DMS 273 (cell line): ENCODE data around the gene ACP4.

Experiments used
- DNase-seq: peaks from one replicate; lab custom pipeline; 2025; ENCODE audit not compliant: unreplicated experiment; lab: John Stamatoyannopoulos, UW

The ACP4 gene

DNA sequence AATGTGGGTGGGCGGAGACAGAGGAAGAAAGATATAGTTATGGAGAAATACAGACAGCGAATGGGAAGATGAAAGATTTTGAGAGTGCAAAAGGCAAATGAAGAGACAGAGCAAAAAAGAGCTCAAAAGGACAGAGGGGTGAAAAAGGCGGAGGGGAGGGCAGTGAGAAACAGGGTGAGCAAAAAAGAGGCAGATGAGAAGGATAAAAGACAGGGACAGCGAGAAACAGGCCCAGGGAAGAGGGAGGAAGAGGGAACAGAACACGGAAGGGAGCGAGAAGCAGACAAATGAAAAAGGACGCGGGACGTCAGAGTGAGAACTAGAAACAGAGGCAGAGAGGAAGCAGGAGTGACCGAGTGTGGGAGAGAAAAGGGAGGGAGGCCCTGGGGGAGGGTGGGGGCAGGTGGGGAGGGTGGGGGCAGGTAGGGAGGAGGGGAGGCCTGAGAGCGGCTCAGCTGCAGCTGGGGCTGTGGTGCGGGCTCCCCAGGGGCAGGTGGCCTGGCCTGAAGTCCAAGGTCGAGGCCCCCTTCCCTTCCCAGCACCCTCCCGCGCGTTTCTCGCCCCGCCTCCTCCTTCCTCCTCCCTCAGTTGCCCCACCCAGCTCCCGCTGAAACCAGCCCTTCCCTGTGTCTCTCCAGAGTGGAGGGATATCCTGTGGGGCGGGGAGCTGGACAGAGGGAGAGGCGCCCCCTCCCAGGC lies 30.5 kb downstream of the ACP4 start:
- DNase-seq = no peak

DNA sequence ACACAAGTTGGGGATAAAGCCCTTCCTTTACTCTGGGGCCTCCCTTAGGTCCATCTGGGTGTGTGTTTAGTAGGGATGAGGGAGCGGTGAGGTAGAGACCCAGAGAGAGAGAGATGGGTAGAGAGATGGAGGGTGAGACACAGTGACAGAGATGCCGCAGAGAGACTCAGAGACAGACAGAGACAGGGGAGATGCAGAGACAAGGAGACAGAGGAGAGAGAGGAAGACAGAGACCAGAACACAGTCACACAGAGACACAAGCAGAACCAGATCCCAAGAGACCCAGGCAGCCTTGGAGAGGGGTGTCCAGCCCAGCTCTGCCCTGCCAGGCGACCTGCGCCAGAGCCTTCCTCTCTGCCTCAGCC lies 31.0 kb downstream of the ACP4 start:
- DNase-seq = no peak

DNA sequence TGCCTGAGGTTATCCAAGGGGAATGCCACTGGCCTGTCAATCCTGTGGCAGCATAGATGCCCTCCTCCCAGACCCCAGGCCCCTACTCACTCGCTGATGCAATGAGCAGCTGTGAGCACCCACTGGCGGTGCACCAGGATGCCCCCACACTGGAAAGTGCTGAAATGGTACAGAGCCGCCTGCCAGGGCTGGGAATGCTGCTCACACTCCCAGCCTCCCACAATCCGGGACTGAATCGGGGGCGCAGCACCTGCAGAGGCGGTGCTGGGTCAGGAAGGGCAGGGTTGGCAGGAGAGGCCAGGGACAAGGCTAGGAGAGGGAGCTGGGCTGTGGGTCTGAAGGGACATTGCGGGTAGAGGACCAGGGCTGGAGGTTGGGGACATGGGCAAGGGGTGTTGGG lies 31.4 kb downstream of the ACP4 start:
- no peak for DNase-seq

DNA sequence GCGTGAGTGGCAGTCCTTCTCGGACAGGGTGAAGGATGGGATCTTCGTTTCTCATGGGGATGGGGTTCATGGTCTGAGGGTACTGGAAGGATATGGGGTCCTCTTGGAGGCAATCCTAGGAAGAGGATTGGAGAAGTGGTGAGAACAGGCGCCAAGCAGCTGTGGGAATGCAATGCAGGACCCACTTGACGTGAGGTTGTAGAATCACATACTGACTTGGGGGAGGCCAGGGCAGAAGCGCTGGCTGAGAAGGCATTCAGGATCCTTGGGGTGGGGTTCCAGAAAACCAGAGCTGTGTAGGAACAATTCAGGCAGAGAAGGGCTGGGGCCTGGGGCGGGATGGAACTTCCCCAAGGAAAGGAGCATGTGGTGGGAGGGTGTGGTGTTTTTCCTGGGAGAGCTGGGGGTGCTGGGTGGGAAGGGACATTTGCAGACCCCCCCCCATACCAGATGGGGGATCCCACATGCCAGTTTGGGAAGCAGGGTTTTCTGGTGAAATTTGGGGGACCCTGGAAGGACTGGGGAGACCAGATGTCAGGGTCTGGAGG lies 32.5 kb downstream of the ACP4 start:
- no peak for DNase-seq

DNA sequence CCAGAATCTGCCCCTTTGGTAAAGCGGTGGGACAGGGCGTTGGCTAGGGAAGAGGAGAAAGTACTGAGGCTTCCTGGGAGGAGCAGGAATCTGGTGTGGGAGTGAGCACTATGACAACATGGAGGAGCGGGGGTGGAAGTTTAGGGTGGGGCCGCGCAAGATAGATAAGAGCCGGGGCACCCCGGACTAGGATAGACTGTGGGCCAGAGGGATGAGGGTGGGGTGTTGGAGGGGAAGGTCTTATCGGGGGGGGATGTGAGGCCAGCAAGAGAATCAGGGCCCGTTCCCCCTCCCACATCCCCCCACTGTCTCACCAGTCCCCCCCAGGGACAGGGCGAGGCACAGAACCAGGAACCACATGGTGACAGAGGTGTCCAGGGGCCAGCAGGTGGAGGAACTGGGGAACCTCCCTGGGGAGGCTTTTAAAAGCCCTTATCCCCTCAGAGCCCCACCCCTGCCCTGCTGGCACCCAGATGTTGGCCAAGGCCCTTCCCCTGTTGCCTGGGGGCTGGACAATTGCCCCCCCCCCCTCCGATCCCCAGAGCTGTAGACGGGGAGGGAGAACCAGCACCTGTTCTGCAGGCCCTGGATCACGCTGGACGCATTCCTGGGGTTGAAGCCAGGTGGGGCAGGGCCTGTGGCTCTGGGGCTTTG lies 33.3 kb downstream of the ACP4 start, which contains the start of gene KLK1:
KLK1 (minus strand) TSS at position 399 of the 654 bp plus-strand sequence; CDS start at position 360, 39 bp downstream.
- no peak for DNase-seq

DNA sequence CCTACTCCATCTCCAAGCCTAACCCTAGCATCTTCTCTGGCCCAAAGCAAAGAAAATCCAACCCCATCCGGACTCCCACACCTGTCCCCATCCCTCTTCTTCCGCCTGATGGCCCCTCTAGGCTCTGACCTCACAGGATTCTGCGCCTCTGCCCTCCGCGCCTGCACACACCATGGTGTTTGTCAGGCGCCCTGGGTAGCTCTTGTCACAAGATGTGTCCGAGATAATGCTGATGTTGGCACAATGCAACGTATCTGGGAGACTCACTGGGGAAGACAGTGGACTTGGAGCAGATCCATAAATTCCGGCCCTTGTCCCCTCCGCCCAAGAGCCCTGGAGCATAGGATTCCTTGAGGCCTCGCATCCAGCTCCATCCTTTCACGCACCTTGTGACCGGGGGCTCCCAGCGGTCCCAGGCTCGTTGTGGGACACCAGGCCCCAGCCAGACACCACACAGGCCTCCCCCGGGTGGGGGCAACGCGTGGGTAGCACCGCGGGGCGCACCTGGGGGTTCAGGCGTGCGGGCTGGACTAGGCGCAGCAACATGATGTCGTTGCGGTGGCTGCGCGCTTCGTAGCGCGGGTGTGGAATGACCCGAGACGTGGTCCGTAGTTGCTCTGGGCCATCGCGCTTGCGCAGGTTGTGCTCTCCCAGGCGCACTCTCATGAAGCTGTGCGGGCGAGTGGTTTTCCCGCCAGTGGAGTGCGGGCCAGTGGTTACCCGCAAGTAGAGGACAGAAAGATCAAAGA lies 36.5 kb downstream of the ACP4 start:
- DNase-seq = no peak

DNA sequence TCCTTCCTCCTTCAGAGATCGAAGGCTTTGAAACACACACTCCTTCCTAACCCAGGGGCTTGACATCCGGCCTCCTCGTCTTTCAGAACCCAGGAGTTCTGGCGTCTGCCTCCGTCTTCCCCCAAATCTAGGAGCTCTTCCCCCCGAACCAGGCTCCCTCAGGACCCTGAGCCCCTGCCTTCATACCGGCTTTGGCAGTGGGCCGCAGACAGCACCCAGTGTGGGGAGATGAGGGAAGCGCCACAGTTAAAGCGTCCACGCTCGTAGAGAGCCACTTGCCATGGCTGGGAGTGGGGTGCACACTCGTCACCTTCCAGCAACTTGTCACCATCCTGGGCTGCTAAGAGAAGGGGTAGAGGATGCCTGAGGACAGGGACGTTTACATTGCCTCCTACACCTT lies 37.3 kb downstream of the ACP4 start:
- DNase-seq = no peak

DNA sequence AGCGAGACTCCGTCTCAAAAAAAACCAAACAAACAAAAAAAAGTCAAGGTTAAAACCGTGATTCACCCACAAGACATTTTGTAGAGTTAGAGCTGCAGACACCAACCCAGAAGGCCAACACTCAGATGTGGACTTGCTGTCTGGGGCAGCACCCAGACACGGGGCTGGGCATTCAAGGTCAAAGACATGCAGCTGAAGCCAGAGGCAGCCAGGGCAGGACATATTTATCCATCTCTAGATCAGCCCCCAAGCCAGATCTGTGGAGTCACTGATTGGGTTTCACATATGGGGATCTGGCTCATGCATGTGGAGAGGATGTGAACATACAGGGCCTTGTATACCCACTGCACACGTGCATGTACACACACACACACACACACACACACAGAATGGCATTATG lies 39.6 kb downstream of the ACP4 start:
- DNase-seq = no peak

DNA sequence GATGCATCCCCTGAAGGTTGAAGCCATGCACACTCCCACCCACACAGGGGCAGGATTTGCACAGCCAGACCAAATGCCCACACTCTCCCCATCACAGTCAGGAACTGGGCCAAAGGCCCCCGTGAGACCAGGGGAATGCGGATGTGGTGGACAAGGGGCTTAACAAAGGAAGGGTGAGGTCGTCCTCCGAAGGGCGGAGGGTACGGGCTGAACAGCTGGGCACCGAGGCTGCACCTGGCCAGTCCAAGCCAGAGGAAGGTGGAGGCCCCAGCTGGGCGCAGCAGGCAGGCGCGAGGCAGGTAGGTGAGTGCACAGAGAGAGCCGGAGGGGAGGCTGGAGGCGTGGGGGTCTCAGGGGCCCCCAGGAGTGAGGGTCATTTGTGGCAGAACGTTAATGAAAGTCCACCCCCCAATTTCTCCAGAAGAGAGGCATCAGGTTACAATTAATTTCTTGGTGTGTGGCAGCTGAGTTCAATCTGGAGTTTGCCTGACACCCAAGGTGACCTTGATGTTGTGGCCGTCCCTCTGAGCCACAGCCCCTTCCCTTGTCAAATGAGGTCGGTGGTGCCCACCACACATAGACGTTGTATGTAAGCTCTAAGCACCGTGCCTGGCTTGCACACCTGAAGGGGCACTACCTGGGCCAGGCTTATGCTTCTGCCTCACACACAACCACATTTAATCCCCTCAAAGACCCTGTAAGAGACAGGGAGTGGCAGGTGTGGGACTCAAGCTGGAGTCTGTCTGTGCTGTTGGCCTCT lies 40.2 kb downstream of the ACP4 start:
- DNase-seq = no peak

DNA sequence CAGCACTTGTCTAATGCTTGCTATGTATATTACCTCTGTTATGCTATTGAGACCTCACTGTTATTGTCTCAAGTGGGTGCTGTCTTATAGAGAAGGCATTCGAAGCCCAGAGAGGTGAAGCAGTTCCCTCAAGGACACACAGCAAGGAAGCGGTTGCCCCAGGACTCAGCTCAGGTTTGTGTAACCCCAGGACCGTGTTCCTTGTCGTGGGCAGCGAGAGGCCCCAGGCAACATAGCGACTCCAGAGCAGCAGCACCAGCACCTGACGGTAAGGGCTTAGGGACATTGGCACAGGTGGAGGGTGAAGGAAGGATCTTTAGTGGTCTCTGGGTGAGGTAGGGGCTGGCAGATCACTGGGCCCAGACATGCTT lies 40.8 kb downstream of the ACP4 start:
- DNase-seq = no peak

DNA sequence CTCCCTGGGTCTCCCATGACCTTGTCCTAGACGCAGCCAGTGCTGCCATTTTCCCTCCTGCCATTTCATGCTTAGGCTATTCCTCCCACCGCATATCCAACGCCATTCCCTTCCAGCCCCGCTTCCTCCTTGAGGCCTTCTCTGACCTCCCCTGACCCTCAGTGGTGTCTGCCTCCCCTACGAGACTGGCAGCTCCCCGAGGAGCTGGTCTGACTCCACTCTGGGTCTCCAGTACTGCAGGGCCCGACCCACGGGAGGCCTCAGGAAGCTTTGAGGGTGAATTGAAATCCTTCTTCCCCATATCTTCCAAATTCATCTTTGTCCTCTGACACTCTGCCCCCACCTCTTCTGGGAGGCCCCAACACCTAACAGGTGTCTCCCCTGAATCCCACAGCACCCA lies 42.5 kb downstream of the ACP4 start:
- no peak for DNase-seq

DNA sequence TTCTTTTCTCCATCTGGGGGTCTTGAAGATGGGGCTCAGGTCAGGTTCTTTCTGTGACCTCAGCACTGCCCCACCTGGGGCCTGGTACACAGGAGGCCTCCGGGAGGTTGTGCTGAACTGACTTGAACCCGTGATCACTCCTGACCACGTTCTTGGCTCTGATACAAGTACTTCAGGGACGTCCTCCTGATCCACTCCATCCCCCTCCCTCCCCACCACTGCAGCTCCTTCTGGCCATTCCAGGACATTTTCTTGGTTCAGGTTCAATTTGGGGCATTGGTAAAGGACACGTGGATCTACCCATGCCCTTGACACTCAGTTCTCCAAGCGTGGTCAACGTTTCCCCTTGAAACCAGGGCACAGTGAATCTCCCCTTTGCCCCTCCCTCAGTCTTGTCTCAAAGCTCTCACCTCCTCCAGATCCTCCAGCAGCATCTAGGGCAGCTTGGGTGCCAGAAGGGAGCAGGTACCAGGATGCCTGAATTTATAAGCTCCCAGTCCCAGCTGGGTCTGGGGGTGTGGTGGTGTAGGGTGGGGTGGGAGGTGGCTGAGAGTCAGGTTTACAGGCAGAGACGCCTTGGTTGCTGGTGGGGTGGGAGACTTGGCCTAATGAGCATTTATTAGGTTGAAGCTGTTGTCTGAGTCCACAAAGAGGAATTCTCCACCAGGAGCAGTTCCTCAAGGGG lies 43.0 kb downstream of the ACP4 start, which contains the start of gene KLK15:
KLK15 (minus strand) TSS at position 458 of the 685 bp plus-strand sequence. CDS start 2,082 bp downstream, outside the sequence.
- no peak for DNase-seq

DNA sequence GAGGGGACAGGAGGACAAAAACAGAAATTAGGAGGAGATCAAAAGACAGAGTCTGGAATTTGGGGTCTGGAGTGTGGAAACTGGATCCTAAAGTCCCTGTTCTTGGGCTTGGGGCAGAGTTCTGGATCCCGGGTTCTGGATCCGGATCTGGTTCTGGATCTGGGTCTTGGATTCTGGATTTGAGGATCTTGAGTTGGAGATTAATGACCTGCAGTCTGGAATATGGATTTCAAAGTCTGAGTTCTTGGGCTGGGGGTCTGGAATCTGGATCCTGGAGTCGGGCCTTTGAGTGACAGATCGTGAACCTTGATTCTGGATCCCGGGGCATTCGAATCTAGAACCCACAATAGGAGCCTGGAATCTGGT lies 43.6 kb downstream of the ACP4 start:
- DNase-seq = no peak

DNA sequence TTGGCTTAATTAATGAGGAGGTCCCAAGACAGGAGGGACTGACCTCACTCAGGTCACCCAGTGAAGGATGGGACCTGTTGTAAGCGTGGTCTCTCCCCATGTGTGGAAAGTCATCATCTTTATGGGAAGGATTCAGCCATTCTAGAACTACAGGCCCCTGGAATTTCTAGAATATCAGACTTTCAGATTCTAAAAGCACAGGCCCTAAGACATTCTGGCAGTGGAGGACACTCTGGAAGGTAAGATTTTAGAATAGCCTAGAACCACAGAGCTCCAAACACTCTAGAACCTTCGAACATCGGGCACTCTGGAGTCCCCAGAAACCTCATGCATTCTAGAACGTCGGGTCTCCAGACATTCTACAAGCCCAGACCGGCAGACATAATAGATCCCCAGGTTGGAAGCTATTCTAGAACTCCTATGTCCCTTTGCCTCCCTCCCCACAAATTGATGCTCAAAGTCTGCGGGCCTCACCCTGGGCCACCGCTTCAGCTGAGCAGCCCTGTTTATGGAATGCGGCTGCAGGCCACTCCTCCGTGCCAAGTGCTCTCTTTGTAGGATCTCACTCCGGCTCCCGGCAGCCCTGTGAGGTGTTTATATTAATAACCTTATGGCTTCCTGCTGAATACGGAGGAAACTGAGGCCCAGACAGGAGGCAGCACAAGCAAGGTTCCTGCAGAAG lies 45.0 kb downstream of the ACP4 start:
- DNase-seq = no peak

DNA sequence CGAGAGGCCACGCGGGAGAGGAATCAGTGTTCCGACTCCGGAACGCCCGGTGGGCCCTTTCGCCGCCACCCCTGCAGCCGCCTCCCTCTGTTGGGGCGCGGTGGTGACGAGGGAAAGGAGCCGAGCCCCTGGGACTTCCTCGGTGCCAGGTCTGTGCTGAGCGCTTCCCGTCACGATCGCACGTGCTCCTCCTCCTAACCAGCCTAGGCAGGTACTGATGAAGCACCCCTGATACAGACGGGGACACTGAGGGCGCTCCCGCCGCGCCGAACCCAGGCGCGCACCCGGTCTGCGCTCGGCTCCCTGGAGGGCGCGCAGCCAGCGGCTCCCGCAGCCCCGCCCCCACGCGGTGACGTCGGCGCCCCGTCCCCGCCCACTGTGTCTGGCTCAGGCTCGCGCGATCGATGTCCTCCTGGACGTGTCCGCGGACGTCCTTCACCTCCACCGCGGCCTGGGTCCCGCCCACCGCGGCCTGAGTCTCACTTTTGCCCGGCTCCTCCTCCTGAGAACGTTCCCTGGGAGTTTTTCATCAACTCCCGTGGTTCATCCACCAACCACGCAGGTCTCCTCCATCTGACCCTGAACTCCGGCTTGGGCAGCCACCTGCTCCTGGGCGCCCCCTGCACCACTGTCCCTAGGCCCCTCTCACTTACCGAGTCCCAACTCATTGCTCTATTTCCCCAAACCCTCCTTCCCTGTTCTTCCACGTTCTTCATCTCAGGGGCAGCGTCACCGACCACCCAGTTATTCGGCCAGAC lies 45.7 kb downstream of the ACP4 start:
- peak; percentile 69 for DNase-seq

DNA sequence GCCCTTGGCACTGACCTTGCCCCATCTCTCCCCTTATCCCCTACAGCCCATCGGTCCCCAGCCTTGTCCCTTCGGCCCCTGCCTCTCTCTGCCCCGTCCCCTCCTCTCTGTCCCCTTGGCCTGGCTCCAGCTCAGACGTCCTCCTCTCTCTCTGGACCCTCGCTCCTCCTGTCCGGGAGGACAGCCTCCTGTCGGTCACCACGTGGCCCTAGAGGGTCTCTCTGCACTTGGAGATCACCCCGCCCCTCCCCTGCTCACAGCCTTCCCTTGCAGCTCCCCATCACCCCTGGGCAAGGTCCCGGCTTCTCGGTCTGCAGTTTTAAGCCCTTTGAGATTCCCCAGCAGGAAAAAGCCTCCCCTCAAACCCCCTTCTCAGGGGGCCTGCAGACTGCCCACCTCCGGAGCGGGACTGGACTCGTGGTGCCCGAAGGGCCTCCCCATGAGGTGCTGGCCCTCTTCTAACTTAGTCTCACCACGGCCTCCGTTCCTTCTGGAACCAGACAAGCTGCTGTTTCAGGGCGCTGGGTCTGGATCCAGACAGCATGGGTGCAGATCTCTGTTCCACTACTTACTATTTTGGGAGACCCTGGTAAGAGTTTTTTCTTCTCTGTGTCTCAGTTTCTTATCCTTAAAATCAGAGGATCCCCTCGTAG lies 46.5 kb downstream of the ACP4 start:
- DNase-seq = no peak

DNA sequence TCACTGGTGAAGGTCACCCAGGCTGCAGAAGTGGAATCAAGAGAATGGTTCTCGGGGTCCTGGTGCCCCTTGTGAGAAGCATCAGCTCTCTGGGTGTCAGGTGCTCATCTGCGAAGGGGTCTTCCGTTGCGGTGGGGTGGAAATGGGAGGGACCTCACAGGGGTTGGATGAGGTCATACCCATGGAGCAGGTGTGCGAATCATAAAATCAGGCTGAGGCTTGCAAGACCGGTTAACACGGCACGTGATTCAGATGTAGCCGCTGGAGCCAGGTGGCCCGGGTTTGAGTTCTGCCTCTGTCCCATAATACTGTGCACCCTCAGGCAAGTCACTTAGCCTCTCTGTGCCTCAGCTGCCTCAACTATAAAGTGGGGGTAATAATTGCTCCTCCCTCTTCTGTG lies 47.1 kb downstream of the ACP4 start:
- DNase-seq = peak; percentile 39

DNA sequence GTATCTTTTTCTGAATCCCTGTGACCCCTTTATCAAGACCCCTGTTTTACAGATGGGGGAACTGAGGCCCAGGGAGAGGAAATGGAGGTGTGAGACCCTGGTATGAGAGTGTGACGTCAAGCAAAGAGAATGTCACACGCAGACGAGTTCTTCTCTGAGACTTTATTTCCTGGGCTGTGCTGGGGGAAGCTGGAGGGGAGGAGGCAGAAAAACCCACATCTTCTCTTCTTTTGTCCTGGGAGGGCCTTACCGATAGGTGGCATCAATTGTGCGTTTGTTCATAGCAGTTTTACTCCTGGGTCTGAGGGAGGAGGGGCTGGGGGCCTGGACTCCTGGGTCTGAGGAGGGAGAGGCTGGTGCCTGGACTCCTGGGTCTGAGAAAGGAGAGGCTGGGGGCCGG lies 48.0 kb downstream of the ACP4 start:
- peak; percentile 31 for DNase-seq
